ENCODE measurements around the gene USP8. TPM values are rescaled to one million over a fixed set of nuclear protein-coding genes. Genes with fewer than 3 reads are reported as not detected.
"Not testable (repeated sequence)": the region's sequence is repeated elsewhere in the genome, so short reads cannot be mapped to it uniquely, and the experiment has no call there.

Gene USP8
- total RNA-seq, result 41.2 and 47.2 TPM in 2 replicates

GRCh38 chr15:50424066-50424890, at the start of gene USP8:
Gene USP8 (plus strand): TSS chr15:50424405. CDS start chr15:50439074, 14,669 bp downstream.
- DNase-seq (ENCODE audit: low read depth in 2 of 2), result peak; percentile 85 to 95

- DNase-seq (ENCODE audit: low read depth in 2 of 2), result no peak
Measured at GRCh38 chr15:50377867-50378751, 46.1 kb upstream of the USP8 start.

DNA sequence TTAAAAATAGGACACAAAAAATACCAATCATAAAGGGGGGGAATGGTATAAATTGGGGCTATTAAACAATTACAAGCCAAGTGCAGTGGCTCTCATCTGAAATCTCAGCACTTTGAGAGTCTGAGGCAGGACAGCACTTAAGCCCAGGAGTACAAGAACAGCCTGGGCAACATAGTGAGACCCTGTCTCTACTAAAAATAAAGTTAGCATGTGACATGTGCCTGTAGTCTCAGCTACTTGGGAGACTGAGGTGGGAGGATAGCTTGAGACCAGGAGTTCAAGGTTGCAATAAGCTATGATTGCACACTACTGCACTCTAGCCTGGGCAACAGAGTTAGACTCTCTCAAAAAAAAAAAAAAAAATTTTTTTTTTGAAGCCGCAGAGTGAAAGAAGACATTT, 45.4 kb upstream of the USP8 start:
- DNase-seq (ENCODE audit: low read depth in 2 of 2), result no peak

GRCh38 chr15:50379413-50379812, 44.8 kb upstream of the USP8 start:
- not testable (repeated sequence) for DNase-seq (ENCODE audit: low read depth in 2 of 2)

DNA sequence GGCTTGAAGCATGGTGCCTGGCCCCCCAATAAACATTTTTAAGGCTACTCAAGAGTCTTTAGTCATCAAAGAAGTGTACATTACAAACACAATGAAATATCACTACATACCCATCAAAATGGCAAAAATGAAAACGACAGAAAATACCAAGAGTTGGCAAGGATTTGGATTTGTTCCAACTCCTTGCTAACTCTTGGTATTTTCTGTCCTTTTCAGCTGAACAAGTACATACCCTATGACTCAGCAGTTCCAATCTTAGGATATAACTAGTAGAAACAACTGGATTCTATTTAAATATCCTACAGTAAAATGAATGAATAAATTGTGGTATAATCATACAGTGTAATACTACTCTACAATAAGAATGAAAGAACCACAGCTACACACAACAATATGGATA, 44.1 kb upstream of the USP8 start:
- no peak for DNase-seq (ENCODE audit: low read depth in 2 of 2)

DNA sequence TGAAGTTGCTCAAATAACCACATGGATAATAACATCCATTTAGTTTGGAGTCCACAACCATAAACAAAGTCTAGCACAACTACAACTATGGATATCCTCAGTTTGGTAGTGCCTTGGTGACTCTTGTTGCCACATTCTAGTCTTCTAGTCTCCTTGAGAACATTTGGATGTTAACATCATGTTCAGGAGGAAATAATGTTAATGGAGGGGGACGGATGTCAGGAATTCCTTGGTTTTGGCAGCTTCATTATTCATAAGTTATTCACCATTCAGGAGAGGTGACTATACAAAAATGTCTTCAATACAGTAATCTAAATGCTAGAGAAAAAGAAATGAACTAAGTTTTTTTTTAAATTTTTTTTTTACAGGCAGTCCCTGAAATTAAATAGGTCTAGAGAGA, 42.8 kb upstream of the USP8 start:
- DNase-seq (ENCODE audit: low read depth in 2 of 2), result no peak

GRCh38 chr15:50382408-50382807, 41.8 kb upstream of the USP8 start:
- DNase-seq (ENCODE audit: low read depth in 2 of 2), result not testable (repeated sequence)

- DNase-seq (ENCODE audit: low read depth in 2 of 2), result no peak
Measured at GRCh38 chr15:50390554-50391264, 33.5 kb upstream of the USP8 start.

- not testable (repeated sequence) for DNase-seq (ENCODE audit: low read depth in 2 of 2)
Measured at GRCh38 chr15:50391561-50391960, 32.6 kb upstream of the USP8 start.

DNA sequence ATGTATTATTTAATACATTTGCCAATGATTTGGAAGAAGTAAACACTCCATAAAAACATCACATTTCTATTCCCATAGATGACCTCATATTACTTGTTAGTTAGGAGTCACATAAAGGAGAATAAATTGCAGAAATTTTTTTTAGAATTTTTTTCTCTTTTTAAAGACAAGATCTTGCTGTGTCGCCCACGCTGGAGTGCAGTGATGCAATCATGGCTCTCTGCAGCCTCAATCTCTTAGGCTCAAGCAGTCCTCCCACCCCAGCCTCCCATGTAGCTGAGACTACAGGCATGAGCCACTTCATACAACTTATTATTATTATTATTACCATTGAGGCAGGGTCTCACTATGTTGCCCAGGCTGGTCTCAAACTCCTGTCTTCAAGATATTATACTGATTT, 12.3 kb upstream of the USP8 start:
- no peak for DNase-seq (ENCODE audit: low read depth in 2 of 2)

DNA sequence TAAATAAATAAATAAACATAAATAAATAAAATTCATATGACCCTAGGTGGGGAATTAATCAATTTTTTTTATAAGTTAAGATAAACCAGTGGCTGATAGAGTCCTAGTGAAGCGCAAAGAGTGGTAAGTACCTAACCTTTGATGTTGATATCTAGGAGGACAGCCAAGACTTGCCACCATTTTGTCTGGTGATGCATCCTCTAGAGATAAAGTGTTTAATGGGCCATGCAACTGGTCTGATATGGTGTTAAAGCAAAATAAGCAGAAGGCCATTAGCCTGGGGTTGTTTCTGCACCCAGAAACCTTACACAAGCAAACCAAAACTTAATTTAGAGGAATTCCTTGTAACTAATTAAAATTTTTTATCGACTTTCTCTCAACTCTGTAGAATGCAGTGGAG, 9.6 kb upstream of the USP8 start:
- no peak for DNase-seq (ENCODE audit: low read depth in 2 of 2)

DNA sequence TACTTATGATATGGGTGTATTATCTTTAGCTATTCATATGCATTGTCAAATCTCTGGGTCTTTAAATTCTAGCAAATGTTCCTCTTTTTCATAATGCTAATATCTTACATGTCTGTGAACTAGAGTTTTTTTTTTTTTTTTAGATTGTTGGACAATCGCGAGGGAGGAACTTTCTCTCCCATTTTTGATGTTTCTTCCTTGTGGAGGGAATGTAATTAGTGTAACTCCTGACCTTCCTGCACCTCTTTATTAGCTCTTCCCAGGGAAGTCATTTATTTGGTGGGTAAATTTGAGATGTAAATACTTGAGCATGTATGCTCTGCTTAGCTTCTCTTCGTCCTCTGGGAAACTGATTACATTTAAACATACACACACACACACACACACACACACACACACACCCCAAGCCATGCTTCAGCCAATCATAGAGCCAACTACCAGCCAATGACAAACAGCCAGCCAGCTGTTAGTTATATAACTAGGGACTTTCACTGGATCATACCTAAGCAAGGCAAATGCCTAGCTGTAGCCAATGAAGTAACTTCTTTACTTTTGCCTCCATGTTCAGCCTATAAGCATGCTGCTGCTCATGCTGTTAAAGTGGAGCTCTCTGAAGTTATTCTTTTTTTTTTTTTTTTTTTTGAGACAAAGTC, 8.3 kb upstream of the USP8 start:
- no peak for DNase-seq (ENCODE audit: low read depth in 2 of 2)

- no peak for DNase-seq (ENCODE audit: low read depth in 2 of 2)
Measured at GRCh38 chr15:50416890-50417289, 7.3 kb upstream of the USP8 start.

DNA sequence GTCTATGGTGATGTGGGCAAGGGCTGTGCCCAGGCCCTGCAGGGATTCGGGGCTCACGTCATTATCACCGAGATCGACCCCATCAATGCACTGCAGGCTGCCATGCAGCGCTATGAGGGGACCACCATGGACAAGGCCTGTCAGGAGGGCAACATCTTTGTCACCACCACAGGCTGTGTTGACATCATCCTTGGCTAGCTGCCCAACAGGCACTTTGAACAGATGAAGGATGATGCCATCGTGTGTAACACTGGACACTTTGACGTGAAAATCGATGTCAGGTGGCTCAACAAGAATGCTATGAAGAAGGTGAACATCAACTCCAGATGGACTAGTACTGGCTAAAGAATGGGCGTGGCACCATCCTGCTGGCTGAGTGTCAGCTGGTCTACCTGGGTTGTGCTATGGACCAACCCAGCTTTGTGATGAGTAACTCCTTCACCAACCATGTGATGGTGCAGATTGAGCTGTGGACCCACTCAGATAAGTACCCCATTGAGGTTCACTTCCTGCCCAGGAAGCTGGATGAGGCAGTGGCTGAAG, 6.1 kb upstream of the USP8 start:
- DNase-seq (ENCODE audit: low read depth in 2 of 2), result no peak

DNA sequence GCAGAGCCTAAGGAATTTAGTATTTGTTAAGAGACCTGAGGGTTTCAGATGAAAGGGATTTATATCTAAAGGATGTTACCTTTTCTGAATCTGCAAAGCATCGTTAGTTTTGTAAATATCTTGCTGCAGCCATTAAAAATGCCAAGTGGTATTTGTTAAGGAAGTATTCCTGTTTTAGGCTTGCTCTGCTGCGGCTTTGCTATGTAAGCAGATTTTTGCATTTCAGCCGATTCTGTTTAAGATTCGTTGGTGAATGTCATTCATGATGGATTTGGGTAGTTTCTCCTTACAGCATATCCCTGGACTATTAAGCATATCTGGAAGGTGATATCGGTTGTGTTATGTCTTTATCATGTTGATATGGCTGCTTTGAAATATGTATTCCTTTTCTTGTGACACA, 1.0 kb downstream of the USP8 start:
- no peak for DNase-seq (ENCODE audit: low read depth in 2 of 2)

DNA sequence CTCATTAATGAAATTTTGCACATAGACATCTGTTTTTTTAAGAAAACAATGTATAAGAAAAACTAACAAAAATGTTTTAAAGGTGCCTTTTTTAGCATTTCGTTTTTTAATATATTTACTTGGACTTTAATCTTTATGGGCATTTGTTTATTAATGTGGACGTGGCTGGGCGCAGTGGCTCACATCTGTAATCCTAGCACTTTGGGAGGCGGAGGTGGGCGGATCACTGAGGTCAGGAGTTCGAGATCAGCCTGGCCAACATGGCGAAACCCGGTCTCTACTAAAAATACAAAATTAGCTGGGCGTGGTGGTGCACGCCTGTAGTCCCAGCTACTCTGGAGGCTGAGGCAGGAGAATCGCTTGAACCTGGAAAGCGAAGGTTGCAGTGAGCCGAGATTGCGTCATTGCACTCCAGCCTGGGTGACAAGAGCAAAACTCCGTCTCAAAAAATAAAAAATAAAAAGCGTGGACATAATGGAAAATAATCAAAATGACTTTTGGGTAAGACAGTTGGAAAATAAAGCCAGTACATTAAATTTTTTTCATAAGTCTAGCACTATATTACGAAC, 1.6 kb downstream of the USP8 start:
- not testable (repeated sequence) for DNase-seq (ENCODE audit: low read depth in 2 of 2)

- DNase-seq (ENCODE audit: low read depth in 2 of 2), result no peak
Measured at GRCh38 chr15:50426428-50426827, 2.2 kb downstream of the USP8 start.

- no peak for DNase-seq (ENCODE audit: low read depth in 2 of 2)
Measured at GRCh38 chr15:50431204-50431603, 7.0 kb downstream of the USP8 start.

DNA sequence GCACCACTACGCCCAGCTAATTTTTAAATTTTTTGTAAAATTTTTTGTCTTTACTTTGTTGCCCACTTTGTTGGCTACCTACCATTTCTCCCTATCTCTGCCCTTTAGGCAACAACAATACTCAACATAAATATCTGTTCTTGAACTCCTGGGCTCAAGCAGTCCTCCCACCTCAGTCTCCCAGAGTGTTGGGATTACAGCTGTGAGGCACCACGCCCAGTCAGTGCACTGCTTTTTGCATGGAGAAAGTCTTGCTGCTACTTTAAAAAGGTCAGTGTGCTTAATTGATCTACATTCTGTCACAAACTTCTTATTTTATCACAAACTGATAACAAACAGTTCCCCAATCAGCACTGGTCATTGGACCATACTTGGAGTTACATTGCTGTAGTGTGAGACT, 8.0 kb downstream of the USP8 start:
- no peak for DNase-seq (ENCODE audit: low read depth in 2 of 2)

- no peak for DNase-seq (ENCODE audit: low read depth in 2 of 2)
Measured at GRCh38 chr15:50435772-50436171, 11.6 kb downstream of the USP8 start.

- DNase-seq (ENCODE audit: low read depth in 2 of 2), result no peak
Measured at GRCh38 chr15:50438251-50438650, 14.0 kb downstream of the USP8 start.

Measured in dermis microvascular lymphatic vessel endothelial cell (primary cell).